Loucy (cell line): ENCODE results near the gene ANG.

Experiments
- H2AFZ ChIP-seq: fragments of 200-600 bp; sonication (generic); 2 replicates; pipeline ENCODE4 v1.6.0; 2016; ENCODE audit warnings: antibody characterized with exemption, mild to moderate bottlenecking, low read length, moderate library complexity
- H3F3A ChIP-seq: fragments of 200-600 bp; 2 replicates; pipeline ENCODE4 v1.6.0; 2016; ENCODE audit warnings: antibody characterized with exemption, low read depth, mild to moderate bottlenecking
- H3K27me3 ChIP-seq: fragments of 200-600 bp; sonication (generic); 2 replicates; pipeline ENCODE4 v1.6.1; 2014; ENCODE audit warnings: low read length, mild to moderate bottlenecking; ENCODE audit not compliant: insufficient read depth, poor library complexity, severe bottlenecking
- H3K36me3 ChIP-seq: fragments of 200-600 bp; sonication (generic); 2 replicates; pipeline ENCODE4 v1.6.1; 2016; ENCODE audit warnings: low read length; ENCODE audit not compliant: insufficient read depth
- H3K4me1 ChIP-seq: fragments of 200-600 bp; sonication (generic); 2 replicates; pipeline ENCODE4 v1.5.1; 2014; ENCODE audit warnings: low read length, mild to moderate bottlenecking; ENCODE audit not compliant: insufficient read depth, poor library complexity, severe bottlenecking
- H3K4me2 ChIP-seq: fragments of 200-600 bp; sonication (generic); 2 replicates; pipeline ENCODE4 v1.6.0; 2014; ENCODE audit warnings: antibody characterized with exemption, low read length, low read depth, mild to moderate bottlenecking; ENCODE audit not compliant: poor library complexity, severe bottlenecking
- H3K4me3 ChIP-seq: fragments of 200-600 bp; sonication (generic); 2 replicates; pipeline ENCODE4 v1.5.1; 2014; ENCODE audit warnings: low read length, mild to moderate bottlenecking, mixed read lengths; ENCODE audit not compliant: poor library complexity, severe bottlenecking
- H3K79me2 ChIP-seq: fragments of 200-600 bp; sonication (generic); 2 replicates; pipeline ENCODE4 v1.6.1; 2014; ENCODE audit warnings: low read length; ENCODE audit not compliant: insufficient read depth
- H3K9ac ChIP-seq: fragments of 200-600 bp; sonication (generic); 2 replicates; pipeline ENCODE4 v1.6.0; 2014; ENCODE audit warnings: mild to moderate bottlenecking, low read depth, low read length, moderate library complexity; ENCODE audit not compliant: poor library complexity, severe bottlenecking
- H3K9me2 ChIP-seq: fragments of 200-600 bp; sonication (generic); replicated peaks from 2 replicates; pipeline ENCODE4 v1.6.1; 2016; ENCODE audit warnings: low read depth, low read length, mixed read lengths
- H3K9me3 ChIP-seq: fragments of 200-600 bp; sonication (generic); 2 replicates; pipeline ENCODE4 v1.6.1; 2014; ENCODE audit warnings: mild to moderate bottlenecking, antibody characterized with exemption, low read length, low read depth; ENCODE audit not compliant: insufficient read depth
- H4K20me1 ChIP-seq: fragments of 200-600 bp; sonication (generic); 2 replicates; pipeline ENCODE4 v1.6.0; 2014; ENCODE audit warnings: antibody characterized with exemption, low read length, mild to moderate bottlenecking; ENCODE audit not compliant: insufficient read depth, poor library complexity, severe bottlenecking
- EZH2phosphoT487 ChIP-seq: fragments of 200-600 bp; IDR thresholded peaks from 2 replicates; pipeline ENCODE4 v1.6.1; 2018; ENCODE audit warnings: antibody characterized with exemption, mild to moderate bottlenecking, moderate library complexity, borderline replicate concordance
- TF ChIP-seq, protein P1 (sequence below): fragments of 200-600 bp; sonication (generic); conservative IDR thresholded peaks from 2 replicates; pipeline ENCODE4 v1.5.1; 2014; ENCODE audit warnings: mild to moderate bottlenecking, antibody characterized with exemption, low read length

Gene ANG

GRCh38 chr14:20706657-20707355, 18.2 kb downstream of the ANG start:
- H3K9ac ChIP-seq = no peak overlapping the region

DNA sequence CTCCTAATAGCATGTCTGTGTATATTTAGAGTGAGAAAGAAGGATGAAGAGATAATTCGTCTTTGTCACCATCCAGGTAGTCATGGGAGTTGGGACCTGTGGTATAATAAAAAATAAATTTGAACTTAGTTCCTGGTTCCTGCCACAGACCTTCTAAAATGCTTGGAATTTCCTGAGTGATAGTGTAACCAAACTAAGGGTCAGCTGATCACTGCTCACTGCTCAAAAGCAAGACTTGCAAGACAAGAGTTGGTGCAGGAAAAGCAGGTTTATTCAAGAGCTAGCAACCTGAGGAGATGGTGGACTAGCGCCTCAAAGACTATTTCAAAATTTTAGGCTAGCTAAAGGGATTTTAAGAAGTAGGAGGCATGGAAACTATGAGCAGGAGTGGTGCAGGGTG, 19.1 kb downstream of the ANG start:
- Histone ChIP-seq H3K9me2 (no peaks in the 10 kb centered on the region), H3K79me2 (no peaks in the 10 kb centered on the region), H3K27me3 (no peaks in the 10 kb centered on the region), H3K9me3 (no peaks in the 10 kb centered on the region), H3K36me3 (no peaks in the 10 kb centered on the region), H3K4me2 (no peak overlapping the region), H3K4me1 (no peaks in the 10 kb centered on the region), H4K20me1 (no peaks in the 10 kb centered on the region), H2AFZ (no peak overlapping the region), H3K4me3 (no peak overlapping the region), H3K9ac (no peak overlapping the region), H3F3A (no peaks in the 10 kb centered on the region)
- TF ChIP-seq, protein P1, sequence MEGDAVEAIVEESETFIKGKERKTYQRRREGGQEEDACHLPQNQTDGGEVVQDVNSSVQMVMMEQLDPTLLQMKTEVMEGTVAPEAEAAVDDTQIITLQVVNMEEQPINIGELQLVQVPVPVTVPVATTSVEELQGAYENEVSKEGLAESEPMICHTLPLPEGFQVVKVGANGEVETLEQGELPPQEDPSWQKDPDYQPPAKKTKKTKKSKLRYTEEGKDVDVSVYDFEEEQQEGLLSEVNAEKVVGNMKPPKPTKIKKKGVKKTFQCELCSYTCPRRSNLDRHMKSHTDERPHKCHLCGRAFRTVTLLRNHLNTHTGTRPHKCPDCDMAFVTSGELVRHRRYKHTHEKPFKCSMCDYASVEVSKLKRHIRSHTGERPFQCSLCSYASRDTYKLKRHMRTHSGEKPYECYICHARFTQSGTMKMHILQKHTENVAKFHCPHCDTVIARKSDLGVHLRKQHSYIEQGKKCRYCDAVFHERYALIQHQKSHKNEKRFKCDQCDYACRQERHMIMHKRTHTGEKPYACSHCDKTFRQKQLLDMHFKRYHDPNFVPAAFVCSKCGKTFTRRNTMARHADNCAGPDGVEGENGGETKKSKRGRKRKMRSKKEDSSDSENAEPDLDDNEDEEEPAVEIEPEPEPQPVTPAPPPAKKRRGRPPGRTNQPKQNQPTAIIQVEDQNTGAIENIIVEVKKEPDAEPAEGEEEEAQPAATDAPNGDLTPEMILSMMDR = no peak
- TF ChIP-seq EZH2phosphoT487 = no peak

More at GRCh38 chr14:20706657-20707355, 18.2 kb downstream of the ANG start:
- Histone ChIP-seq H3K9me3 (no peaks in the 10 kb centered on the region), H3K9me2 (no peaks in the 10 kb centered on the region), H3K4me1 (no peaks in the 10 kb centered on the region), H3K36me3 (no peaks in the 10 kb centered on the region), H3K4me3 (no peak overlapping the region), H2AFZ (peak overlapping the region; percentile 19; the same call in 1 of the 2 replicates), H4K20me1 (no peaks in the 10 kb centered on the region), H3F3A (no peaks in the 10 kb centered on the region), H3K79me2 (no peaks in the 10 kb centered on the region), H3K4me2 (no peak overlapping the region), H3K27me3 (no peaks in the 10 kb centered on the region)
- no peak for TF ChIP-seq EZH2phosphoT487
- TF ChIP-seq, protein P1 = no peak

DNA sequence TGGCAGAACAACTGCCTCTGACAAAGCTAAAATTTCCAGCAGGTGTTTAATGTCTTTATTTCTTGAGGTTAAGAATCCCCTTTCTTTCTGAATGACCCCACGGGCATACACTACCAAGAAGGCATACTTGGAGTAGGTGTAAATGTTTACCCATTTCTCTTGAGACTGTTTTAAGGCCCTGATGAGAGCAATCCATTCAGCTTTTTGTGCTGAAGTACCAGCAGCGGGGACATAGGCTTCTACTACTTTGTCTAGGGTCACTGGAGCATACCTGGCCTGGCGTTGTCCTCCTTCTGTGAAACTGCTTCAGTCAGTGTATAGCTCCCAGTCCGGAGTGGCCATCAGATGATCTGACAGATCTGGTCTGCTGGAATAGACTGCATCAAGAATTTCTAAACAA, 22.7 kb downstream of the ANG start:
- H3K4me1 ChIP-seq = no peaks in the 10 kb centered on the region
- no peaks in the 10 kb centered on the region for H3F3A ChIP-seq
- no peaks in the 10 kb centered on the region for H4K20me1 ChIP-seq
- H2AFZ ChIP-seq = no peak overlapping the region
- H3K4me2 ChIP-seq = no peak overlapping the region
- no peaks in the 10 kb centered on the region for H3K9me3 ChIP-seq
- TF ChIP-seq EZH2phosphoT487 = no peak
- TF ChIP-seq, protein P1 = no peak
- H3K9me2 ChIP-seq = no peaks in the 10 kb centered on the region
- no peaks in the 10 kb centered on the region for H3K79me2 ChIP-seq
- no peak overlapping the region for H3K4me3 ChIP-seq
- no peaks in the 10 kb centered on the region for H3K36me3 ChIP-seq
- H3K27me3 ChIP-seq = no peaks in the 10 kb centered on the region
- H3K9ac ChIP-seq = no peak overlapping the region
